A673 (cell line): Measurements from ENCODE around the gene CD6. TPM values are rescaled to one million over a fixed set of nuclear protein-coding genes. Genes with fewer than 3 reads are reported as not detected.

Experiments used
- BruUV-seq: library from RNA; stranded (reverse); fragments of 400-500 nt; replicated peaks from 2 replicates; lab custom pipeline; 2021; lab: Mats Ljungman, UMichigan
- CTCF ChIA-PET: fragments of 300-600 bp; sonication (Branson Sonifier 250); formaldehyde crosslinking; loops from one replicate; lab custom pipeline; 2022; ENCODE audit warnings: antibody characterized with exemption; lab: Charles Lee
- POLR2A ChIA-PET: fragments of 300-600 bp; sonication (Branson Sonifier 250); formaldehyde crosslinking; loops from one replicate; lab custom pipeline; 2022; ENCODE audit warnings: antibody characterized with exemption; ENCODE audit not compliant: low non-redundant PET; lab: Charles Lee
- DNase-seq: peaks from one replicate; pipeline ENCODE4 v3.0.0-alpha.2; 2015; ENCODE audit warnings: low spot score
- H3K27ac ChIP-seq: fragments of 200-600 bp; sonication (generic); 2 replicates; pipeline ENCODE4 v1.5.1; 2016; ENCODE audit warnings: mixed run types, low read depth, mild to moderate bottlenecking, mixed read lengths, antibody characterized with exemption, low read length; ENCODE audit not compliant: poor library complexity, severe bottlenecking
- H3K27me3 ChIP-seq: fragments of 200-600 bp; sonication (generic); replicated peaks from 2 replicates; pipeline ENCODE4 v1.6.1; 2017; ENCODE audit warnings: mixed run types, low read depth, mild to moderate bottlenecking, mixed read lengths, antibody characterized with exemption, low read length; ENCODE audit not compliant: insufficient read depth, poor library complexity
- H3K36me3 ChIP-seq: fragments of 200-600 bp; sonication (generic); 2 replicates; pipeline ENCODE4 v1.6.1; 2016; ENCODE audit warnings: mixed run types, mild to moderate bottlenecking, mixed read lengths, antibody characterized with exemption, low read length; ENCODE audit not compliant: insufficient read depth, poor library complexity, severe bottlenecking
- H3K4me1 ChIP-seq: fragments of 200-600 bp; sonication (generic); 2 replicates; pipeline ENCODE4 v1.6.1; 2017; ENCODE audit warnings: mixed run types, mild to moderate bottlenecking, mixed read lengths, antibody characterized with exemption, low read length; ENCODE audit not compliant: insufficient read depth, poor library complexity, severe bottlenecking
- H3K4me3 ChIP-seq: fragments of 200-600 bp; sonication (generic); 2 replicates; pipeline ENCODE4 v1.5.1; 2016; ENCODE audit warnings: low read depth, mixed run types, mild to moderate bottlenecking, mixed read lengths, low read length; ENCODE audit not compliant: poor library complexity, severe bottlenecking
- H3K9me3 ChIP-seq: fragments of 200-600 bp; sonication (generic); 2 replicates; pipeline ENCODE4 v1.6.1; 2016; ENCODE audit warnings: mixed run types, low read depth, mild to moderate bottlenecking, mixed read lengths, antibody characterized with exemption, low read length; ENCODE audit not compliant: poor library complexity, severe bottlenecking
- CTCF ChIP-seq: fragments of 300-800, 200-600 bp; sonication (generic); conservative IDR thresholded peaks from 2 replicates; pipeline ENCODE4 v1.5.1; 2017; ENCODE audit warnings: low read depth, mild to moderate bottlenecking, antibody characterized with exemption, low read length, moderate library complexity, mixed read lengths
- EZH2 ChIP-seq: fragments of 200-600 bp; sonication (generic); IDR thresholded peaks from 2 replicates; pipeline ENCODE4 v1.6.1; 2017; ENCODE audit warnings: borderline replicate concordance, low read depth, mild to moderate bottlenecking, mixed read lengths, antibody characterized with exemption, low read length; ENCODE audit not compliant: poor library complexity, severe bottlenecking
- intact Hi-C: fragments of 100-400 bp; cut with micrococcal nuclease; formaldehyde crosslinking; loops from one replicate; pipeline ENCODE4 v1.10.0; 2022; ENCODE audit not compliant: unreplicated experiment
- total RNA-seq: library from RNA; stranded (reverse); gene quantifications from 2 replicates; pipeline ENCODE4 v1.2.3, GENCODE V29; 2021

Gene CD6
- total RNA-seq, 1 experiment from 2014 or later = not detected

- Histone ChIP-seq H3K36me3 (no peaks in the 10 kb centered on the region), H3K4me1 (peaks cover 4% of the 10 kb centered on the region), H3K9me3 (no peaks in the 10 kb centered on the region), H3K27ac (no peak overlapping the region), H3K27me3 (no peaks in the 10 kb centered on the region), H3K4me3 (no peak overlapping the region)
- intact Hi-C loops = no loop called here
- CTCF ChIA-PET = no interaction called here
- TF ChIP-seq EZH2 = no peak
- TF ChIP-seq CTCF = no peak
- POLR2A ChIA-PET = no interaction called here
- BruUV-seq = no TSS peak
- DNase-seq = no peak
Measured at GRCh38 chr11:61020551-61021235, 49.2 kb downstream of the CD6 start.

- intact Hi-C loops = no loop called here
- Histone ChIP-seq H3K27me3 (no peaks in the 10 kb centered on the region), H3K4me1 (peaks cover 4% of the 10 kb centered on the region), H3K9me3 (no peaks in the 10 kb centered on the region), H3K36me3 (no peaks in the 10 kb centered on the region), H3K4me3 (no peak overlapping the region), H3K27ac (no peak overlapping the region)
- ChIA-PET CTCF (no interaction called here), POLR2A (no interaction called here)
- DNase-seq = no peak
- no peak for TF ChIP-seq CTCF
- TF ChIP-seq EZH2 = no peak
- no TSS peak for BruUV-seq
Measured at GRCh38 chr11:61021661-61022212, 50.3 kb downstream of the CD6 start.

DNA sequence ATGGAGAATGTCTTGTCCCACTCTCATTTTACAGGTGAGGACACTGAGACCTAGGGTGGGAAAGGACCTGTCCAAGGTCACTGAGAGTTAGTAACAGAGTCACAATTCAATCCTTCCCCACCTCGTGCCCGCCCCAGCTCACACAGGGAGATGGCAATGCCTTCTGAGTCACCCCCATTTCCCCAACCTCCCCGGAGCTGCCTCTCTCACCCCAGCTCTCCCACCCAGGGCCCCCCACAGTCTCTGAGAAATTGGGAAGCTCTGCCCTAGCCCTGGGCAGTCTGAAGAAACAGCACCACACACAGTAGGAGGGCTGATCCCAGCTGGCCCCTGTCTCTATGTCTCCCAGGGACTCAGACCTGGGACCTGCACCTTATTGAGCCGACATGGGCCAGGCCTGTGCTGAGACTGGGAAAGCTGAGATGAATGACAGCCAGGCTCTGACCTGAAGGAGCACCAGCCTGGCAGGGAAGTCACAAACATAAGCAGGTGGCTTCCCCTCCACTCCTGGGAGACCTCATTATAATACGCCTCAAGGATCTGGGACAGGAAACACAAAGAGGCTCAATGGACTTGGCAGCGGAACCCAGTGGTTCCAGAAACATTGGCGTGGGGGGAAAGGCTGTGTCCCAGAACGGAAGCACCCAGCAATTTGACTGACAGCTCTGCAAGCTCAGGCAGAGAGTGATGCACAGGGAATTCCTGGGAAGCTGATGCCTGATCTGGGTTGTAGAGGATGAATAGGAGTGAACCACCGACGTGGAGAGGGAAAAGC lies 51.0 kb downstream of the CD6 start:
- Histone ChIP-seq H3K36me3 (no peaks in the 10 kb centered on the region), H3K27ac (no peak overlapping the region), H3K4me1 (peaks cover 4% of the 10 kb centered on the region), H3K27me3 (no peaks in the 10 kb centered on the region), H3K4me3 (no peak overlapping the region), H3K9me3 (no peaks in the 10 kb centered on the region)
- ChIA-PET POLR2A (no interaction called here), CTCF (no interaction called here)
- no TSS peak for BruUV-seq
- peak; percentile 35 for DNase-seq
- intact Hi-C loops = no loop called here
- TF ChIP-seq CTCF (no peak), EZH2 (no peak)
